GM04503 (cell line): ENCODE data around the gene DPEP2.
"Not testable (repeated sequence)": the region's sequence is repeated elsewhere in the genome, so short reads cannot be mapped to it uniquely, and the experiment has no call there.

Source experiments
- DNase-seq: peaks from one replicate; pipeline ENCODE4 v3.0.0-alpha.2; 2012; ENCODE audit warnings: low read depth

DPEP2 gene

DNA sequence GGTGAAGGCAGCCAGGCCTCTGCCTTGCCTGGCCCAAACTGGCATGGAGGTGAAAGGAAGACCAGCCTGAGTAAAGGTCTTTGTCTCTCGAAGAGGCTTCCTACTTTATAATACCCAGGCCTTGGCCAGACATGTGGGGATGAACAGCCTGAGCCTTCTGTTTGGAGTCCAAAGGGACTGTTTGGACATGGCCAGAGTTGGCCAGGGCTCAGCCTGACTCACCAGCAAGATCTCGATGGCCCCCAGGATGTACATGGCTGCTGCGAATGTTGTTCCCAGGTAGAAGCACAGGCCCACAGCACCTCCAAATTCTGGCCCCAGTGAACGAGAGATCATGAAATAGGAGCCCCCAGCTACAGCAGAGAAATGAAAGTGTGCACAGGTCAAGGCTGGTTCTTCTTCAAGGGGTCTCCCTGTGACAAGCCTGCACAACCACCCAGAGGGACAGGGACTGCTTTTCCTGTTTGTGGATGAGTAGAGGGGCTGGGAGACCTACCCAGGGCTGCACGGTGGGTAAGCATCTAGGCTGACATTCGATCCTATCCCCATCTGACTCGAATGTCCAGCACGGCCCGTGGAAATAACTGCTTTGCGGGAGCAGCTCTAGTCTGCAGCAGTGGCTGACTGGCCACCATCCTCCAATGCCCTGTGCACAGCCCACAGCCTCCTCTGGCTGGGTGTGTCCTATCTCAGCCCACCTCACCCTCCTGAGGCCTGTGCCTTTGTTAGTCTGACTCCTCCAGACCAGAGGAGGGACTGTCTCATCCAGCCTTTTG is 44.7 kb downstream of the DPEP2 start:
- no peak for DNase-seq

GRCh38 chr16:67953641-67954375 is 45.5 kb downstream of the DPEP2 start:
- DNase-seq, result no peak

DNA sequence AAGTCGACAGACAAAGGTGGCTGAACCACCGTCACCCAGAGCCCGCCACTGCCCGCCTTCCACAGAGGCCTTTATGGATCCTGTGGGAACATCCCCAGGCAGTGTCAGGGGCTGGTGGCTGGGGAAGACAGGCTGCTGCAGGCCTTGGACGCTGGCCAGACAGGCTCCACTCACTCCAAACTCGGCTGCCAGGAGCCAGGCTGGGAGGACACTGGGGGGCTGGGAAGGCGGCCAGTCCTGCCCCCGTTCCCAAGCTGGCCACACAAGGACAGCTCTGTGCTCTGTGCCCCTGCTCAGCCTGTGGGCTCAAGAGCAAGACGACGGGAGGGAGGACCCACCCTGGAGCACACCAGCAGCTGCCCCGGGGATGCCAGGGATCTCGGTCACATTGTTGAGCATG is 47.8 kb downstream of the DPEP2 start:
- DNase-seq, result no peak

- no peak for DNase-seq
Observed at GRCh38 chr16:67950335-67950843, 48.9 kb downstream of the DPEP2 start.

GRCh38 chr16:67949645-67950044 is 49.6 kb downstream of the DPEP2 start:
- DNase-seq, result no peak

DNA sequence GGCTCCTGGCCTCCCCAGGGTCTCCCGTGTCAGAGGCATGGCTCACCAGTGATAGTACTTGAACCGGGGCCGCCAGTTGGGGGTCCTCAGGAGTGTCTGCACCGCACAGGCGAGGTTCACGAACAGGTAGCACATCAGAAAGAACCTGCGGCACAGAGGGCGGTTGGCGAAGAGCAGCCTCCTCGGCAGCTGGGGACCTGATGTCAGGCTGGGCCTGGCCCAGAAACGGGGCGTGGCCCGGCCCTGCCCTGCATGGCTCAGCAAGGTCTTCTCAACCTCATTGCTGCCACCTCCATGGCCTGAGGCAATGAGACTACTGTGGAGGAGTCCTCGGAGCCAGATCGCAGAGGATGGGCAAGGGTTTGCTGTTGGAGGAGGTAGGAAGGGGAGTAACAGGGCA is 51.3 kb downstream of the DPEP2 start:
- no peak for DNase-seq

DNA sequence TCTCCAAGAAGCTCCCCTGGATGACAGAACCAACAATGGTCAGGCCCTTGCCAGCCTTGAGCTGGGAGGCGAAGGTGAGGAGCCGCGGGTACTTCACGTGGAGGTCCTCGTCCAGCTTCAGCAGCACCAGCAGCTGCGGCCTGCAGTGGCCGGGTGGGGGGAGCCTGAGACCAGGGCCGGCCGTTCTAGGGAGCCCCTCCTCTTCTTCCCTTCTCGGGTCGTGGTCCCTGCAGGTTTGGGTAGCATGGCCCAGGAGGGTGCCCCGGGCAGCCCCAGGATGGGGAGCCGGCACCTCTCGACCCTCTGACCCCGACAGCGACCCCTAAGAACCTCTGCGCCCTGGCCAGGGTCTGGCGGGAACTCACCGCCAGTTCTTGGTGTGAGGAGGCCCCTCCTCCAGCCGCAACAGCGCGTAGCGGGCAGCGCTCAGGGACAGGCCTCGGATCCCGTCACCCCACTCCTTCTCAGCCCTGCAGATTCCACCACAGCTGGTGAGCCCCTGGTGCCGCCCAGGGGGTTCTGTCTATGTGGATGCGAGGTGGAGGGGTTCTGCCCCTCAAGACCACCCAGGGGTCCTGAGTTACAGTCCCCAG is 52.2 kb downstream of the DPEP2 start:
- no peak for DNase-seq

- no peak for DNase-seq
Observed at GRCh38 chr16:67946128-67946569, 53.1 kb downstream of the DPEP2 start.

- no peak for DNase-seq
Observed at GRCh38 chr16:67945392-67945933, 53.8 kb downstream of the DPEP2 start.

GRCh38 chr16:67944690-67945391 is 54.4 kb downstream of the DPEP2 start:
- no peak for DNase-seq

GRCh38 chr16:67943619-67944504 is 55.4 kb downstream of the DPEP2 start, which contains the start of gene LCAT:
Gene LCAT (minus strand): TSS chr16:67944120. CDS start chr16:67944101, 19 bp downstream.
- DNase-seq, result no peak

DNA sequence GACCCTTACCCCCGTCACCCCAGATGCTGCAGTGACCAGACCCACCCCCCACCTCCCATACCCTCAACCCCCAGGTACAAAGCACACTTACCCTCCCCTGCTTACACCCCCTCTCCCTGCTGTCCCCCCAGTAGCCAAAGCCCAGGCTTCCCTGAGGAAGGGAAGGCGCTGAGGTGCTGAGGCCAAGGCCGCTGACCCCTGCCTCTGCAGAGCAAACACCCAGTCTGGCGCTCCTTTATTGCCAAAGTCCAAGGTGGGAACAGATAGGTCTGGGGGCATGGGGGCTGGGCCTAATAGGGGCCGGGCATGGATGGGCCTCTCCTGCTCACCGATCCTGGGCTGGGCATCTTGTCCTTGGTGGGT is 56.0 kb downstream of the DPEP2 start:
- no peak for DNase-seq

DNA sequence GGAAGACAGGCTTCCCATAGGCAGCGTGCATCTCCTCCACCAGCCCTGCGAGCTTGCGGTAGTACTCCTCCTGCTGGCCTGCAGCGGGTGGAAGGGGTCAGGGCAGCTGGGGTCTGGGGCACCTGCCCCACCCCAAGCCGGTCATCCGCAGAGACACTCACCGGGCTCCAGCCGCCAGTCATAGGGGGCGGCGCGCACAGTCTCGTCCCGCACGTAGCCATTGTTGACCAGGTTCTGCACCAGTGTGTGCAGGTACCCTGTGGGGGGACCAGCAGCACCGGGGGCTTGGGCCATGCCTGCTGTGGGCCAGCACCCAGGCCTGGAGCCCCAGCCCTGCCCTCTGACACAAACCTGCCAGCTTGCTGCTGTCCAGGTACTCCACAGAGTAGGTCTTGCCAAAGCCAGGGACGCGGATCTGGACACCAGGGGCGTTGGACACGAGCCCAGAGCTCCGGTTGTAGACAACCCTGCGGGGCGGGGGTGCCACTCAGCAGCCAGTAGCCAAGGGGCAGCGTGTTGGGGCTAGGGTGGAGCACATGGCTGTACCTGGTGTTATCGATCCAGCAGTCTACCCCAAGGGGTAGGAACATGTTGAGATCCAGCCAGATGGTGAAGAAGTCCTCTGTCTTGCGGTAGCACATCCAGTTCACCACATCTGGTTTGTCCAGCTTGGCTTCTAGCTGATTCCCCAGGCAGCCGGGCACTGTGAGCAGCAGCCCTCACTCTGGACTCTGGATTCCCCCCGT is 56.6 kb downstream of the DPEP2 start:
- DNase-seq, result no peak

DNA sequence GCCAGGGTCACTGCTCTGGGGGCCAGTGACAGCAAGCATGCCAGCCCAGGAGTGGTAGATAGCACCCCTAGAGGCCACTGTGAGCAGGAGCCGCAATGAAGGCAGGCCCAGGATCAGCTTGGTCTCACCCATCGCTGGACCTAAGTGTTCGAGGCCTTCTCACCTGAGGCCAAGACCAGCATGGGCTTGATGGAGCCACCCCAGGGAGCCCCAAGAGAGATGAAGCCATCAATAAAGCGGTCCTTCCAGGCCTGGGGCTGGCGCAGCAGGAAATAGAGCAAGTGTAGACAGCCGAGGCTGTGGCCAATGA is 57.1 kb downstream of the DPEP2 start:
- no peak for DNase-seq

GRCh38 chr16:67941469-67942199 is 57.6 kb downstream of the DPEP2 start:
- no peak for DNase-seq

GRCh38 chr16:67940446-67941089 is 58.7 kb downstream of the DPEP2 start:
- no peak for DNase-seq

- no peak for DNase-seq
Observed at GRCh38 chr16:67939507-67940445, 59.5 kb downstream of the DPEP2 start.

DNA sequence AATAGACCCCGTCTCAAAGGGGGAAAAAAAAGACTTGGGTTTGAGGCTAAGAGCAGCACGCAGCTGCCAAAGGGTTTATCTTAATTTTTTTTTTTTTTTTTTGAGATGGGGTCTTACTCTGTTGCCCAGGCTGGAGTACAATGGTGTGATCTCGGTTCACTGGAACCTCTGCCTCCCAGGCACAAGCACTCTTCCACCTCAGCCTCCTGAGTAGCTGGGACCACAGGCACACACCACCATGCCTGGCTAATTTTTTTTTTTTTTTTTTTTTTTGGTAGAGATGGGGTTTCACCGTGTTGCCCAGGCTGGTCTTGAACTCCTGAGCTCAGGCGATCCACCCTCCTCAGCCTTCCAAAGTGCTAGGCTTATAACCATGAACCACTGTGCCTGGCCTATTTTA is 61.6 kb downstream of the DPEP2 start:
- not testable (repeated sequence) for DNase-seq
